CD4-positive, alpha-beta T cell treated with Interleukin-6 for 4 hours (primary cell): Measurements from ENCODE around the gene GET4.
"Not testable (repeated sequence)": the region's sequence is repeated elsewhere in the genome, so short reads cannot be mapped to it uniquely, and the experiment has no call there.

Experiments
- DNase-seq: peaks from one replicate; pipeline ENCODE4 v3.0.0-alpha.2; 2020; ENCODE audit warnings: mixed read lengths

The GET4 gene

GRCh38 chr7:846958-847650 is 29.2 kb upstream of the GET4 start:
- not testable (repeated sequence) for DNase-seq

- not testable (repeated sequence) for DNase-seq
Observed at GRCh38 chr7:847728-848127, 28.6 kb upstream of the GET4 start.

- DNase-seq, result no peak
Observed at GRCh38 chr7:849145-849544, 27.2 kb upstream of the GET4 start.

GRCh38 chr7:849781-850180 is 26.6 kb upstream of the GET4 start:
- no peak for DNase-seq

GRCh38 chr7:851204-851603 is 25.1 kb upstream of the GET4 start:
- DNase-seq, result no peak

GRCh38 chr7:853366-854117 is 22.8 kb upstream of the GET4 start:
- DNase-seq, result no peak

- no peak for DNase-seq
Observed at GRCh38 chr7:854118-854775, 22.1 kb upstream of the GET4 start.

- no peak for DNase-seq
Observed at GRCh38 chr7:855686-856369, 20.5 kb upstream of the GET4 start.

GRCh38 chr7:856444-857095 is 19.8 kb upstream of the GET4 start:
- DNase-seq, result no peak

GRCh38 chr7:857661-858060 is 18.7 kb upstream of the GET4 start:
- no peak for DNase-seq

GRCh38 chr7:859359-860030 is 16.9 kb upstream of the GET4 start:
- no peak for DNase-seq

- no peak for DNase-seq
Observed at GRCh38 chr7:860149-860548, 16.2 kb upstream of the GET4 start.

- DNase-seq, result no peak
Observed at GRCh38 chr7:861222-861621, 15.1 kb upstream of the GET4 start.

GRCh38 chr7:862157-862556 is 14.2 kb upstream of the GET4 start:
- no peak for DNase-seq

- no peak for DNase-seq
Observed at GRCh38 chr7:863106-863505, 13.2 kb upstream of the GET4 start.

GRCh38 chr7:865921-866320 is 10.4 kb upstream of the GET4 start:
- no peak for DNase-seq

- no peak for DNase-seq
Observed at GRCh38 chr7:867001-867405, 9.4 kb upstream of the GET4 start.

- no peak for DNase-seq
Observed at GRCh38 chr7:867406-868188, 8.8 kb upstream of the GET4 start.

GRCh38 chr7:868189-868486 is 8.2 kb upstream of the GET4 start:
- DNase-seq, result no peak

GRCh38 chr7:869348-869747 is 7.0 kb upstream of the GET4 start:
- DNase-seq, result no peak

- no peak for DNase-seq
Observed at GRCh38 chr7:871900-872537, 4.3 kb upstream of the GET4 start.
